HCT116 (cell line): Measurements from ENCODE around the gene FAT1. TPM values are rescaled to one million over a fixed set of nuclear protein-coding genes. Genes with fewer than 3 reads are reported as not detected.
A peak's percentile ranks its signal among the peaks of the same experiment; 100 is the strongest.

Source experiments
- ATAC-seq: fragments of 200-7000 bp; cut with Tn5 transposase; 2 replicates; pipeline ENCODE4 v1.9.1; 2020; ENCODE audit warnings: mild to moderate bottlenecking, moderate library complexity
- BruUV-seq: library from RNA; stranded (reverse); fragments of 400-500 nt; replicated peaks from 2 replicates; lab custom pipeline; 2021; lab: Mats Ljungman, UMichigan
- CTCF ChIA-PET: fragments of 300-600 bp; sonication (Branson Sonifier 250); formaldehyde crosslinking; loops from one replicate; lab custom pipeline; 2021; ENCODE audit warnings: antibody characterized with exemption; lab: Charles Lee
- POLR2A ChIA-PET: fragments of 300-600, 350-600 bp; sonication (Branson Sonifier 250); formaldehyde crosslinking; loops from one replicate; lab custom pipeline; 2021; ENCODE audit warnings: antibody characterized with exemption; lab: Charles Lee
- RAD21 ChIA-PET, 2 experiments: fragments of 300-600 bp; sonication (Branson Sonifier 250); formaldehyde crosslinking; loops; one replicate each; lab custom pipeline; 2023; ENCODE audit warnings: low total read pairs in 2 of 2; ENCODE audit not compliant: uncharacterized antibody in 2 of 2, unreplicated experiment in 2 of 2, low non-redundant PET in 1 of 2; lab: Charles Lee
- DNase-seq: peaks from one replicate; pipeline ENCODE4 v3.0.0-alpha.2; 2010; ENCODE audit warnings: low read depth, low spot score
- H2AFZ ChIP-seq: fragments of 200-600 bp; shearing (Covaris generic), sonication (generic); 2 replicates; pipeline ENCODE4 v1.6.1; 2017; ENCODE audit warnings: low read depth, mixed run types, mixed read lengths, antibody characterized with exemption, low read length; ENCODE audit not compliant: poor library complexity, severe bottlenecking
- H3K27ac ChIP-seq: 2 replicates; pipeline ENCODE4 v1.5.1; 2012; ENCODE audit warnings: low read depth, low read length
- H3K27me3 ChIP-seq: fragments of 200-600 bp; sonication (generic); 2 replicates; pipeline ENCODE4 v1.6.1; 2016; ENCODE audit warnings: mixed run types, low read length, mixed read lengths; ENCODE audit not compliant: insufficient read depth
- H3K36me3 ChIP-seq, 2 experiments: fragments of 200-500 bp in 1 of 2; fragments of 200-600 bp in 1 of 2; sonication (Bioruptor generic) in 1 of 2; sonication (generic) in 1 of 2; 2 replicates each; pipeline versions ENCODE4 v1.5.1 to v1.6.1; 2014 to 2016; ENCODE audit warnings: low read length in 2 of 2, inconsistent platforms in 1 of 2, mixed read lengths in 1 of 2, mixed run types in 1 of 2; ENCODE audit not compliant: insufficient read depth in 2 of 2, control insufficient read depth in 1 of 2
- H3K4me1 ChIP-seq, 2 experiments: fragments of 200-600 bp in 1 of 2; sonication (generic) in 1 of 2; 2 replicates each; pipeline versions ENCODE4 v1.5.1 to v1.6.1; 2012 to 2017; ENCODE audit warnings: low read length in 2 of 2, inconsistent platforms in 1 of 2, mild to moderate bottlenecking in 1 of 2, mixed read lengths in 1 of 2, mixed run types in 1 of 2, moderate library complexity in 1 of 2; ENCODE audit not compliant: insufficient read depth in 2 of 2, control insufficient read depth in 1 of 2
- H3K4me2 ChIP-seq: fragments of 200-600 bp; sonication (generic); 2 replicates; pipeline ENCODE4 v1.6.1; 2017; ENCODE audit warnings: mixed run types, low read length, mixed read lengths
- H3K4me3 ChIP-seq, 2 experiments: fragments of 200-600 bp in 1 of 2; sonication (generic) in 1 of 2; replicated peaks in 1 of 2; 2 replicates each; pipeline ENCODE4 v1.5.1; 2011 to 2016; ENCODE audit warnings: low read length in 2 of 2, control low read depth in 1 of 2, low read depth in 1 of 2, mild to moderate bottlenecking in 1 of 2, mixed read lengths in 1 of 2, mixed run types in 1 of 2
- H3K79me2 ChIP-seq: fragments of 200-600 bp; sonication (generic); 2 replicates; pipeline ENCODE4 v1.6.1; 2017; ENCODE audit warnings: mild to moderate bottlenecking, mixed run types, low read length, moderate library complexity, mixed read lengths; ENCODE audit not compliant: insufficient read depth
- H3K9ac ChIP-seq: fragments of 200-600 bp; sonication (generic); 2 replicates; pipeline ENCODE4 v1.6.1; 2016; ENCODE audit warnings: low read length, mixed read lengths
- H3K9me2 ChIP-seq: fragments of 200-600 bp; sonication (generic), shearing (Covaris generic); 2 replicates; pipeline ENCODE4 v1.6.1; 2017; ENCODE audit warnings: mixed run types, mild to moderate bottlenecking, moderate library complexity; ENCODE audit not compliant: insufficient read depth
- H3K9me3 ChIP-seq, 2 experiments: fragments of 200-500 bp in 1 of 2; fragments of 200-600 bp in 1 of 2; sonication (Bioruptor generic) in 1 of 2; sonication (generic) in 1 of 2; 2 replicates each; pipeline ENCODE4 v1.6.1; 2014 to 2017; ENCODE audit warnings: low read length in 2 of 2, mixed read lengths in 2 of 2, inconsistent platforms in 1 of 2, low read depth in 1 of 2, mild to moderate bottlenecking in 1 of 2, mixed run types in 1 of 2, moderate library complexity in 1 of 2; ENCODE audit not compliant: control insufficient read depth in 1 of 2, insufficient read depth in 1 of 2
- H4K20me1 ChIP-seq: fragments of 200-600 bp; sonication (generic), shearing (Covaris generic); 2 replicates; pipeline ENCODE4 v1.6.1; 2017; ENCODE audit warnings: mixed run types, mild to moderate bottlenecking, moderate library complexity; ENCODE audit not compliant: insufficient read depth
- CBX3 ChIP-seq: IDR thresholded peaks from 2 replicates; pipeline ENCODE4 v1.6.1; 2012; ENCODE audit warnings: low read depth
- CEBPB ChIP-seq: IDR thresholded peaks from 2 replicates; pipeline ENCODE4 v1.6.1; 2012; ENCODE audit warnings: low read depth
- CTCF ChIP-seq, 3 experiments: fragments of 200-600 bp in 1 of 3; sonication (generic) in 1 of 3; IDR thresholded peaks in 2 of 3; conservative IDR thresholded peaks in 1 of 3; 2 replicates each; pipeline ENCODE4 v1.5.1; 2012 to 2017; ENCODE audit warnings: low read depth in 2 of 3, low read length in 2 of 3, antibody characterized with exemption in 1 of 3, borderline replicate concordance in 1 of 3, control low read depth in 1 of 3, mild to moderate bottlenecking in 1 of 3, mixed read lengths in 1 of 3, mixed run types in 1 of 3, moderate library complexity in 1 of 3; ENCODE audit not compliant: insufficient read depth in 1 of 3
- EGR1 ChIP-seq: IDR thresholded peaks from 2 replicates; pipeline ENCODE4 v1.6.1; 2012; ENCODE audit warnings: low read depth
- ELF1 ChIP-seq: IDR thresholded peaks from 2 replicates; pipeline ENCODE4 v1.6.1; 2012; ENCODE audit warnings: low read depth, borderline replicate concordance
- EZH2 ChIP-seq: fragments of 200-600 bp; sonication (generic); IDR thresholded peaks from 2 replicates; pipeline ENCODE4 v1.6.1; 2017; ENCODE audit warnings: antibody characterized with exemption, mixed run types
- EZH2phosphoT487 ChIP-seq: fragments of 200-600 bp; IDR thresholded peaks from 2 replicates; pipeline ENCODE4 v1.6.1; 2018; ENCODE audit warnings: antibody characterized with exemption, borderline replicate concordance
- FOSL1 ChIP-seq: IDR thresholded peaks from 2 replicates; pipeline ENCODE4 v1.6.1; 2012; ENCODE audit warnings: low read depth
- POLR2AphosphoS5 ChIP-seq: IDR thresholded peaks from 2 replicates; pipeline ENCODE4 v1.6.1; 2011; ENCODE audit warnings: mild to moderate bottlenecking, low read depth, low read length, moderate library complexity
- RAD21 ChIP-seq: IDR thresholded peaks from 2 replicates; pipeline ENCODE4 v1.6.1; 2012; ENCODE audit warnings: low read depth, mild to moderate bottlenecking
- SIN3A ChIP-seq: IDR thresholded peaks from 2 replicates; pipeline ENCODE4 v1.6.1; 2012; ENCODE audit warnings: low read depth
- SP1 ChIP-seq: IDR thresholded peaks from 2 replicates; pipeline ENCODE4 v1.6.1; 2012; ENCODE audit warnings: low read depth
- SRF ChIP-seq: IDR thresholded peaks from 2 replicates; pipeline ENCODE4 v1.6.1; 2012; ENCODE audit warnings: low read depth
- TCF7L2 ChIP-seq: IDR thresholded peaks from 2 replicates; pipeline ENCODE4 v1.7.0; 2011; ENCODE audit warnings: borderline replicate concordance, inconsistent platforms; ENCODE audit not compliant: insufficient read depth, insufficient read length; ENCODE audit errors: extremely low read depth
- ZFX ChIP-seq: fragments of 450-650 bp; IDR thresholded peaks from 2 replicates; pipeline ENCODE4 v1.6.1; 2017
- intact Hi-C: fragments of 100-400 bp; cut with micrococcal nuclease; formaldehyde crosslinking; loops from 2 replicates; pipeline ENCODE4 v1.10.0; 2022
- total RNA-seq: library from RNA; stranded (reverse); gene quantifications from one replicate; pipeline ENCODE4 v1.2.1, GENCODE V29; 2021; ENCODE audit not compliant: unreplicated experiment

The FAT1 gene
- total RNA-seq, 1 experiment from 2014 or later: 676 TPM

GRCh38 chr4:186587416-186588018 lies 136.1 kb downstream of the FAT1 start:
- RAD21 ChIA-PET: interaction anchor here in 1 of 2 experiments (0.5 kb wide), 1 partner anchor 40 kb away, joined by 3 read pairs; no protein-coding TSS in a partner anchor
- DNase-seq (peak; percentile 21), ATAC-seq (peak; percentile 69)
- H3K9ac ChIP-seq: no peak overlapping the region
- no TSS peak for BruUV-seq
- POLR2A ChIA-PET: no interaction called here
- no peaks in the 10 kb centered on the region for H3K4me1 ChIP-seq
- H3K9me3 ChIP-seq: no peaks in the 10 kb centered on the region
- H3K27ac ChIP-seq: no peak overlapping the region
- peaks cover 64% of the 10 kb centered on the region for H4K20me1 ChIP-seq
- no peaks in the 10 kb centered on the region for H3K27me3 ChIP-seq
- H3K4me2 ChIP-seq: no peak overlapping the region
- H3K9me2 ChIP-seq: no peaks in the 10 kb centered on the region
- intact Hi-C loops: loop anchor here (1.0 kb wide), 2 partner anchors 114 to 290 kb away; no protein-coding TSS in a partner anchor
- H3K79me2 ChIP-seq: peaks cover 99% of the 10 kb centered on the region
- TF ChIP-seq RAD21 (peak; percentile 57), EZH2 (no peak), SP1 (no peak), CTCF (IDR thresholded peaks at IDR 0.05 in 2 of 3, conservative IDR thresholded peaks at IDR 0.05 in 1 of 3; ENCODE audit: borderline replicate concordance in 1 of 3, insufficient read depth in 1 of 3, low read depth in 2 of 3, low read length in 2 of 3) (peak; percentile 52 to 81 (median 74)), CBX3 (no peak), POLR2AphosphoS5 (no peak), ELF1 (no peak), FOSL1 (no peak), SRF (no peak), CEBPB (no peak), EZH2phosphoT487 (no peak), SIN3A (no peak), ZFX (no peak), EGR1 (no peak), TCF7L2 (no peak)
- CTCF ChIA-PET: interaction anchor here (0.6 to 2.1 kb wide), 10 partner anchors 9 to 519 kb away, joined by 3 to 9 read pairs (median 4); no protein-coding TSS in a partner anchor
- no peak overlapping the region for H3K4me3 ChIP-seq
- H3K36me3 ChIP-seq: peaks cover 75 to 93% of the 10 kb centered on the region in 2 experiments
- no peak overlapping the region for H2AFZ ChIP-seq
